ENCODE results near the gene KLHL26.

GRCh38 chr19:18675779-18676178, 39.0 kb downstream of the KLHL26 start:
- TF ChIP-seq, protein P1, sequence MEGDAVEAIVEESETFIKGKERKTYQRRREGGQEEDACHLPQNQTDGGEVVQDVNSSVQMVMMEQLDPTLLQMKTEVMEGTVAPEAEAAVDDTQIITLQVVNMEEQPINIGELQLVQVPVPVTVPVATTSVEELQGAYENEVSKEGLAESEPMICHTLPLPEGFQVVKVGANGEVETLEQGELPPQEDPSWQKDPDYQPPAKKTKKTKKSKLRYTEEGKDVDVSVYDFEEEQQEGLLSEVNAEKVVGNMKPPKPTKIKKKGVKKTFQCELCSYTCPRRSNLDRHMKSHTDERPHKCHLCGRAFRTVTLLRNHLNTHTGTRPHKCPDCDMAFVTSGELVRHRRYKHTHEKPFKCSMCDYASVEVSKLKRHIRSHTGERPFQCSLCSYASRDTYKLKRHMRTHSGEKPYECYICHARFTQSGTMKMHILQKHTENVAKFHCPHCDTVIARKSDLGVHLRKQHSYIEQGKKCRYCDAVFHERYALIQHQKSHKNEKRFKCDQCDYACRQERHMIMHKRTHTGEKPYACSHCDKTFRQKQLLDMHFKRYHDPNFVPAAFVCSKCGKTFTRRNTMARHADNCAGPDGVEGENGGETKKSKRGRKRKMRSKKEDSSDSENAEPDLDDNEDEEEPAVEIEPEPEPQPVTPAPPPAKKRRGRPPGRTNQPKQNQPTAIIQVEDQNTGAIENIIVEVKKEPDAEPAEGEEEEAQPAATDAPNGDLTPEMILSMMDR (conservative IDR thresholded peaks at IDR 0.05; ENCODE audit: low read length), result peak; percentile 60
- no peak for TF ChIP-seq EZH2phosphoT487 (IDR thresholded peaks at IDR 0.05; ENCODE audit: borderline replicate concordance)

Measured in Loucy (cell line).